Fibroblast of mammary gland (primary cell): Measurements from ENCODE around the gene NXNL2.

Experiments
- DNase-seq: peaks from one replicate; pipeline ENCODE4 v3.0.0-alpha.2; 2010; ENCODE audit warnings: low read depth
- H3K4me3 ChIP-seq: 2 replicates; pipeline ENCODE4 v1.5.1; 2011; ENCODE audit warnings: low read depth, mild to moderate bottlenecking, low read length, moderate library complexity; ENCODE audit not compliant: control insufficient read depth
- TF ChIP-seq, protein P1 (sequence below): conservative IDR thresholded peaks from 2 replicates; pipeline ENCODE4 v1.5.1; 2011; ENCODE audit warnings: low read depth, low read length, inconsistent platforms; ENCODE audit not compliant: control insufficient read depth, insufficient read depth

Gene NXNL2

DNA sequence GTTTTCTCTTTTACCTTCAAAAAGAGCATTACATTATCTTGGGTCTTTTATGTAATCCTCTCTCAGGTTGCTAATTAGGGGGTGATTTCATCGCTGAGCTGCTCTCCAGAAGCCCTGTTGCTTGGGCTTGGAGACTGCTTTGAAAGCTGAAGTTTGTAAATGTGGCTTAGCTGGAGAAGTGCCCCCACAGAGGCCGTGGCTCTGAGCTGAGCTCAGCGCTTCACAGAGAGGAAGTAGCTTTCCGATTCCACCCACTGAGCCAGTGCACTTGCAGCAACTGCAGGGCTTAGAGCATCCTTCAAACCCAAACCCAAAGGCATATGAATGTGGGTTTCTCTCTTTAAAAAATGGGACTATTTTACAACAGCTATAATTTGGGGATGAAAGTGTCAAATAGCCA lies 13.7 kb upstream of the NXNL2 start:
- DNase-seq: no peak
- no peak overlapping the region for H3K4me3 ChIP-seq
- TF ChIP-seq, protein P1, sequence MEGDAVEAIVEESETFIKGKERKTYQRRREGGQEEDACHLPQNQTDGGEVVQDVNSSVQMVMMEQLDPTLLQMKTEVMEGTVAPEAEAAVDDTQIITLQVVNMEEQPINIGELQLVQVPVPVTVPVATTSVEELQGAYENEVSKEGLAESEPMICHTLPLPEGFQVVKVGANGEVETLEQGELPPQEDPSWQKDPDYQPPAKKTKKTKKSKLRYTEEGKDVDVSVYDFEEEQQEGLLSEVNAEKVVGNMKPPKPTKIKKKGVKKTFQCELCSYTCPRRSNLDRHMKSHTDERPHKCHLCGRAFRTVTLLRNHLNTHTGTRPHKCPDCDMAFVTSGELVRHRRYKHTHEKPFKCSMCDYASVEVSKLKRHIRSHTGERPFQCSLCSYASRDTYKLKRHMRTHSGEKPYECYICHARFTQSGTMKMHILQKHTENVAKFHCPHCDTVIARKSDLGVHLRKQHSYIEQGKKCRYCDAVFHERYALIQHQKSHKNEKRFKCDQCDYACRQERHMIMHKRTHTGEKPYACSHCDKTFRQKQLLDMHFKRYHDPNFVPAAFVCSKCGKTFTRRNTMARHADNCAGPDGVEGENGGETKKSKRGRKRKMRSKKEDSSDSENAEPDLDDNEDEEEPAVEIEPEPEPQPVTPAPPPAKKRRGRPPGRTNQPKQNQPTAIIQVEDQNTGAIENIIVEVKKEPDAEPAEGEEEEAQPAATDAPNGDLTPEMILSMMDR: no peak

DNA sequence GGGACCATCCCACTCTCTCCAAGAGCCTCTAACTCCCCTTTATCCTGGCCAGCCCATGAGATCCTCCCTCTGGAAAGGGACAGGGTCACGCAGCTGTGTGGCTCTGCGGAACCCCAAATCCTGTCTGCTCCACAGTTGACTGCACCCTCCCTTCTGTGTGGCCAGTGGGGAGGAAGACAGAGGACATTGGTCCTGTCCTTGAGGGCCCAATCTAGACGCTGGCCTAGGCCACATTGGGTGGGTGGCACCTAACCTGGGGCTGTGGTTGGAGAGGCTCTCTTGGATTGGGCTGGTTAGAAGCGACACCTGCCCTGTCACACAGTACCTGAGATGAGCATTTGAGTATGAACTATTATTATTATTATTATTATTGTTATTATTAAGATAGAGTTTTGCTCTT lies 12.6 kb upstream of the NXNL2 start:
- no peak for DNase-seq
- H3K4me3 ChIP-seq: no peak overlapping the region
- TF ChIP-seq, protein P1: no peak

DNA sequence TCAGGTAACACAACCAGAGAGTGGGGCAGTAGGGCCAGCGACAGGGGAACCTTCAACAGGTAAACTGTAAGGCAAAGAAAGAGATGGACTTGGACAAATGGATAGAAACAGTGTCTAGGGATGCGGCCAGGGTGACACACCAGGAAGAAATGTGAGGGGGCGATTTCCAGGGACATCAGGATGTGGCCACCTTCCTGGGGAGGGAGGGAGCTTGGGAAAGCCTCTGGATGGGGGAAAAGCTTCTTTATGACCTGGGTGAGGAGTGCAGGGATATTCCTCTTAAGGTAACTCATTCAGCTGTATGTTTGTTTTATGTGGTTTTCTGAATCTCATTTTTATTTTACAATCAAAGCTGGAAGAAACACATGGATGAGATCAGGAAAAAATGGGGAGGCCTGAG lies 11.9 kb upstream of the NXNL2 start:
- H3K4me3 ChIP-seq: no peak overlapping the region
- TF ChIP-seq, protein P1: no peak
- peak; percentile 72 for DNase-seq

DNA sequence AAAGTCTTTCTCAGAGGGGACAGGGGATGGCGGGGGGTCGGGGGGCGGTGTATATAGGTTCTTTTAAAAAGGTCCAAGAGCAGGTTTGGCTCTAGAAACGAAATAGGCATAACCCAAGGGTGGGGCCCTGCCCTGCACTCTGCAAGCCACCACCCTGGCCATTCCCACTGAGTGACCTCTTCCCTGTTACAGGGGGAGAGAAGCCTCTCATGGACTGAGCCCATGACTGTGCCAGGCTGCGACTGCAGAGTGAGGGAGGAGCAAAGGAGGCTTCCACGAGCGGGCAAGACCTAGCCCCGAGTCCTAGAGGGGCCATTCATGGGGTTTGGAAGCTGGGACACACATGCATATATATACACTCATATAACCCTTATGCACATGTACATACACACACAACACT lies 10.1 kb upstream of the NXNL2 start:
- no peak for DNase-seq
- no peak overlapping the region for H3K4me3 ChIP-seq
- TF ChIP-seq, protein P1: no peak

- H3K4me3 ChIP-seq: no peak overlapping the region
- TF ChIP-seq, protein P1: no peak
- no peak for DNase-seq
These were observed 7.4 kb upstream of the NXNL2 start for GRCh38 chr9:88527618-88528017.

DNA sequence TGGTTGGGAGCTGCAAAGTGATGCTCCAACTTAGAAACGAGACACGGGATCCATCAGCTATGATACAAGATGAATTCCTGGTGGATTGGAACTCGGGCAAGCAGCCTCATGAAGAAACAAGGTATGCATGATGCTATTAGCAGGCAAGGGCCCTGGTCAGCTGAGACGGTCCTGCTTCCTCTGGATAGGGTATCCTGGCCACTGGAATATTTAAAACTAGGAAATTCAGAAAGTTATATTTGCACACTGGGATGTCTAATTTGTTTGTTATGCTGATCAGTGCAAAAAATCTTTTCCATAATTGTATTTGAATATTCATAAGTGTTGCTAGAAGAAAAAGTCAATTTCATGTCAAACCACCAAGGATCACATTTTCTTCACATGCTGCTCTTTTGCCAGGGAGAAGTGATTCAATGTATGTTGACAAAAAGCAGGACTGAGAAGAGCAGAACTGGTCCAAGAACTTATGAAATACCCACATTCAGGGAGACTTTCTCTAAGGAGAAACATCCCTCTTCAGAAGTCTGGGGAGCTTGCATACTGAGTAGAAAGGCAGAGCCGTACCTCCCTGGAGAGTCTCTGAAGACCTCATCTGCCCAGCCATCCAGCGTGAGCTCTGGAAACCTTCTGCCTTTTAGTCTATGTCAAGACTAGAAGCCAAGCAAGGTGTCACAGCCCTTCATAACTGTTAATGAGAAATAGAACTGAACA lies 6.7 kb upstream of the NXNL2 start:
- TF ChIP-seq, protein P1: no peak
- DNase-seq: peak; percentile 56
- no peak overlapping the region for H3K4me3 ChIP-seq

- H3K4me3 ChIP-seq: no peak overlapping the region
- TF ChIP-seq, protein P1: no peak
These were observed 5.5 kb upstream of the NXNL2 start for GRCh38 chr9:88529496-88529895.

More at GRCh38 chr9:88529496-88529895, 5.5 kb upstream of the NXNL2 start:
- no peak for DNase-seq
